Measurements from ENCODE around the gene ANO4. TPM values are rescaled to one million over a fixed set of nuclear protein-coding genes. Genes with fewer than 3 reads are reported as not detected.
A peak's percentile ranks its signal among the peaks of the same experiment; 100 is the strongest.
"Not testable (repeated sequence)": the region's sequence is repeated elsewhere in the genome, so short reads cannot be mapped to it uniquely, and the experiment has no call there.

The ANO4 gene
- total RNA-seq, 1 donor from 2014 or later = 0.13 TPM

DNA sequence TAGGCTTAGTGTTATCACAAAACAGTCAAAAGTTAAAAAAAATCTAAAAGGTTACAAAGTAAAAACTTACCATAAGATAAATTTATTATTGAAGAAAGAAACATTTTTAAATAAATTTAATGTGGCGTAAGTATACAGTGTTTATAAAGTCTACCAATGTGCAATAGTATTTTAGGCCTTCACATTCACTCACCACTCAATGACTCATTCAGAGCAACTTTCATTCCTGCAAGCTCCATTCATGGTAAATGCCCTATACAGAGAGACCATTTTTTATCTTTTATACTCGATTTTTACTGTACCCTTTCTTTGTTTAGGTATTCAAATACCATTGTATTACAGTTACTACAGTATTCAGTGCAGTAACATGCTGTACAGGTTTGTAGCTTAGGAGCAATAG is 124.5 kb downstream of the ANO4 start:
- Histone ChIP-seq H3K36me3 (ENCODE audit: control insufficient read depth, insufficient read depth, low read length) (no peaks in the 10 kb centered on the region), H3K4me3 (ENCODE audit: low read depth, low read length) (no peak overlapping the region), H3K27me3 (ENCODE audit: control insufficient read depth, insufficient read depth, low read length) (no peaks in the 10 kb centered on the region)
- TF ChIP-seq, protein P1, sequence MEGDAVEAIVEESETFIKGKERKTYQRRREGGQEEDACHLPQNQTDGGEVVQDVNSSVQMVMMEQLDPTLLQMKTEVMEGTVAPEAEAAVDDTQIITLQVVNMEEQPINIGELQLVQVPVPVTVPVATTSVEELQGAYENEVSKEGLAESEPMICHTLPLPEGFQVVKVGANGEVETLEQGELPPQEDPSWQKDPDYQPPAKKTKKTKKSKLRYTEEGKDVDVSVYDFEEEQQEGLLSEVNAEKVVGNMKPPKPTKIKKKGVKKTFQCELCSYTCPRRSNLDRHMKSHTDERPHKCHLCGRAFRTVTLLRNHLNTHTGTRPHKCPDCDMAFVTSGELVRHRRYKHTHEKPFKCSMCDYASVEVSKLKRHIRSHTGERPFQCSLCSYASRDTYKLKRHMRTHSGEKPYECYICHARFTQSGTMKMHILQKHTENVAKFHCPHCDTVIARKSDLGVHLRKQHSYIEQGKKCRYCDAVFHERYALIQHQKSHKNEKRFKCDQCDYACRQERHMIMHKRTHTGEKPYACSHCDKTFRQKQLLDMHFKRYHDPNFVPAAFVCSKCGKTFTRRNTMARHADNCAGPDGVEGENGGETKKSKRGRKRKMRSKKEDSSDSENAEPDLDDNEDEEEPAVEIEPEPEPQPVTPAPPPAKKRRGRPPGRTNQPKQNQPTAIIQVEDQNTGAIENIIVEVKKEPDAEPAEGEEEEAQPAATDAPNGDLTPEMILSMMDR (IDR thresholded peaks at IDR 0.05; ENCODE audit: insufficient read depth, low read length, poor library complexity, severe bottlenecking) = no peak
- DNase-seq (ENCODE audit: low read depth) = no peak

DNA sequence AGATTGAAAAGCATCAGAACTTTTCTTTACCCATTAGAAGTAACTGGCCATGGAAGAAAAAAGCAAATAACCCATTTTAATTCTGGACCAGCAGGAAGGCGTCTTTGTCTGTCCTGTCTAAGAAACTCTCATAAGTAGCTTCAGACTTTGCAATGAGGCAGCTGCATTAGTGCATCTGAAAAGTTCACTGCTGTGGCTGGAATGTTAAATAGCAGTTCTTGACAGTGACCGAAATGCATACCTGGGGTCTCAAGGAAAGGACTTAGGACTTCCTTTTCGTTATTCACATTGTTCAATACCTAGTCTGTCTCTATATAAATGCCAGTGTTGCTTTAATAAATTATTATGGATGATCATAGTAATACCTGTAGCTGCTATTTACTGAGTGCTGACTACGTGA is 125.9 kb downstream of the ANO4 start:
- Histone ChIP-seq H3K27me3 (ENCODE audit: control insufficient read depth, insufficient read depth, low read length) (no peaks in the 10 kb centered on the region), H3K4me3 (ENCODE audit: low read depth, low read length) (no peak overlapping the region), H3K36me3 (ENCODE audit: control insufficient read depth, insufficient read depth, low read length) (no peaks in the 10 kb centered on the region)
- TF ChIP-seq, protein P1 (IDR thresholded peaks at IDR 0.05; ENCODE audit: insufficient read depth, low read length, poor library complexity, severe bottlenecking) = no peak
- DNase-seq (ENCODE audit: low read depth) = no peak

DNA sequence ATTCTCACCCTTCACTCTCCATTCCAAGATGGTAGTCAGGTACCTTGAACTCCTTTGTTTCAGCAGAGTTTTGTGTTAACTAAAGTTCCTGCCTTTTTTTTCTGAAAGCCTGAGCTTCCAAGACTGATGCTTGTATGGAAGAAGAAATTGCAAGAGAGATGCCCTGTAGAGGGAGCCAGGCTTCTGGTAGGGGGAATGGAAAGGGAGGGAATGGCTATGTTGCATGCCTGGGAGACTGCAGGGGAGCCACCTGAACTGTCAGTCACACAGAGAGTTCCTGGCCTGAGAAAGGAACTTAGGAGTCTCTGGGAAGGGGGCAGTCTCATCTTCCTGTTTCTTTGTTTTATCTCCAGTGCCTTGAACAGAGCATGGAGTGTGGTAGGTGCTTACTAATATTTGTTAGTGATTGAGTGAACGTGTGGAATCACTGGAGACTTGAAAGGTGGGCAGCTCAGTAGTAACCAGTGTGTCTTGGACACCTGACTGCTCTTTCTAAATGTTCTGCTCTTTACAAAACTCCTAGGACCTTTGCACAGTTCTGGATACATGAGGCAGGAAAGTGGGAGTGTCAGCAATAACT is 132.2 kb downstream of the ANO4 start:
- peak; percentile 4 for DNase-seq (ENCODE audit: low read depth)
- H3K27me3 ChIP-seq (ENCODE audit: control insufficient read depth, insufficient read depth, low read length) = no peaks in the 10 kb centered on the region
- TF ChIP-seq, protein P1 (IDR thresholded peaks at IDR 0.05; ENCODE audit: insufficient read depth, low read length, poor library complexity, severe bottlenecking) = peak; percentile 78
- no peak overlapping the region for H3K4me3 ChIP-seq (ENCODE audit: low read depth, low read length)
- H3K36me3 ChIP-seq (ENCODE audit: control insufficient read depth, insufficient read depth, low read length) = no peaks in the 10 kb centered on the region

DNA sequence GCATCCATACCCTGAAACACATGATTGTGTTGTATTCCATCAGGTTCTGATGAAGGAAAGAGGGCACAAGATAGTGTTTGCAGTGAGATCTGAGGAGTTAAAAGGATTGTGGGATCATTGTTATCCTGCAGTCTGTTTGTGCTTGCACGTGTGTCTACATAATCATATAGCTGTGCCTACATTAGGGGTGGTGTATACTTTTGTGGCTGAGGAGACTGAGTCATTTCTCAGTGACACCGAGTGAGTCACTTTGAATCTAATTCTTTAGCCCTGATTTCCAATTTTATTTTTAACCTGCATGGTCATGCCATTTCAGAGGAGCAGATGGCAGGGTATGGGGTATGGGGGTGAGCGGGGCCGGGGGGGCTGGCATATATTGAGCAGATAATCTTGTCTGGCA is 133.2 kb downstream of the ANO4 start:
- peak; percentile 19 for DNase-seq (ENCODE audit: low read depth)
- H3K27me3 ChIP-seq (ENCODE audit: control insufficient read depth, insufficient read depth, low read length) = no peaks in the 10 kb centered on the region
- TF ChIP-seq, protein P1 (IDR thresholded peaks at IDR 0.05; ENCODE audit: insufficient read depth, low read length, poor library complexity, severe bottlenecking) = no peak
- H3K36me3 ChIP-seq (ENCODE audit: control insufficient read depth, insufficient read depth, low read length) = no peaks in the 10 kb centered on the region
- H3K4me3 ChIP-seq (ENCODE audit: low read depth, low read length) = no peak overlapping the region

DNA sequence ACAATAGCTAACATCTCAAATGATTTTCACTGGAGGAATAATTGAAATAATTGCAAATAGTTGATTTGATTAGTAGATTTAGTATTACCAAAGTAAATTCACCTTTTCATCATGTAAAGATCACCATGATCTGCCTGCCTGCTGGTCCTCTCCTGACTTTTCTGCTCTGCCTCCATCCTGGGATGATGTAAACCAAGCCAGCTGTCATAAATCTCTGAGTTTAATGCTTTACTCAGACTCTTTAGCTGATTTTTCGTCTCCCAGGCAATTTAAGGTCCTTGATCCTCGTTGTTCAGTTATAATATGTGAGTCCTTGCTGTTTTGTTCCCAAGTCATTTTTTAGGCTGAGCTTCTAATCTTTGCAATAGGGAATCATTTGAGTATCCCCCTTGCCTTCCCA is 138.0 kb downstream of the ANO4 start:
- Histone ChIP-seq H3K4me3 (ENCODE audit: low read depth, low read length) (no peak overlapping the region), H3K27me3 (ENCODE audit: control insufficient read depth, insufficient read depth, low read length) (no peaks in the 10 kb centered on the region), H3K36me3 (ENCODE audit: control insufficient read depth, insufficient read depth, low read length) (no peaks in the 10 kb centered on the region)
- no peak for DNase-seq (ENCODE audit: low read depth)
- TF ChIP-seq, protein P1 (IDR thresholded peaks at IDR 0.05; ENCODE audit: insufficient read depth, low read length, poor library complexity, severe bottlenecking) = no peak

DNA sequence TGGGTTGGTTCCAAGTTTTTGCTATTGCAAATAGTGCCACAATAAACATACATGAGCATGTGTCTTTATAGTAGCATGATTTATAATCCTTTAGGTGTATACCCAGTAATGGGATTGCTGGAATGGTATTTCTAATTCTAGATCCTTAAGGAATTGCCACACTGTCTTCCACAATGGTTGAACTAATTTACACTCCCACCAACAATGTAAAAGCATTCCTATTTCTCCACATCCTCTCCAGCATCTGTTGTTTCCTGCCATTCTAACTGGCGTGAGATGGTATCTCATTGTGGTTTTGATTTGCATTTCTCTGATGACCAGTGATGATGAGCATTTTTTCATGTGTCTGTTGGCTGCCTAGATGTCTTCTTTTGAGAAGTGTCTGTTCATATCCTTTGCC is 139.0 kb downstream of the ANO4 start:
- H3K36me3 ChIP-seq (ENCODE audit: control insufficient read depth, insufficient read depth, low read length); H3K27me3 ChIP-seq (ENCODE audit: control insufficient read depth, insufficient read depth, low read length); DNase-seq (ENCODE audit: low read depth); H3K4me3 ChIP-seq (ENCODE audit: low read depth, low read length): not testable (repeated sequence)
